ENCODE data around the gene ADAP1. TPM values are rescaled to one million over a fixed set of nuclear protein-coding genes. Genes with fewer than 3 reads are reported as not detected.

ADAP1 gene
- total RNA-seq, 1 experiment from 2014 or later = 16.4 TPM

GRCh38 chr7:867001-867405 lies 87.5 kb downstream of the ADAP1 start:
- peaks cover 65% of the 10 kb centered on the region for H3K36me3 ChIP-seq (ENCODE audit: insufficient read depth, low read length, poor library complexity, severe bottlenecking)
- TF ChIP-seq CTCF (conservative IDR thresholded peaks at IDR 0.05; ENCODE audit: low read depth, low read length) (no peak), EZH2 (IDR thresholded peaks at IDR 0.05; ENCODE audit: borderline replicate concordance, low read depth, low read length, poor library complexity, severe bottlenecking) (no peak)
- H3K27me3 ChIP-seq (replicated peaks; ENCODE audit: insufficient read depth, low read depth, low read length, poor library complexity) = no peaks in the 10 kb centered on the region
- no peak for DNase-seq (ENCODE audit: low spot score)
- ChIA-PET POLR2A (ENCODE audit: low non-redundant PET) (no interaction called here), CTCF (no interaction called here)
- H3K4me3 ChIP-seq (ENCODE audit: low read depth, low read length, poor library complexity, severe bottlenecking) = no peak overlapping the region
- H3K27ac ChIP-seq (ENCODE audit: low read depth, low read length, poor library complexity, severe bottlenecking) = no peak overlapping the region
- intact Hi-C loops (cut with micrococcal nuclease; ENCODE audit: unreplicated experiment) = no loop called here
- peaks cover 8% of the 10 kb centered on the region for H3K4me1 ChIP-seq (ENCODE audit: insufficient read depth, low read length, poor library complexity, severe bottlenecking)
- H3K9me3 ChIP-seq (ENCODE audit: low read depth, low read length, poor library complexity, severe bottlenecking) = no peaks in the 10 kb centered on the region
- no TSS peak for BruUV-seq (replicated peaks)

GRCh38 chr7:865921-866320 lies 88.6 kb downstream of the ADAP1 start:
- ChIA-PET POLR2A (ENCODE audit: low non-redundant PET) (no interaction called here), CTCF (no interaction called here)
- no peak for TF ChIP-seq CTCF (conservative IDR thresholded peaks at IDR 0.05; ENCODE audit: low read depth, low read length)

GRCh38 chr7:863106-863505 lies 91.4 kb downstream of the ADAP1 start:
- peaks cover 12% of the 10 kb centered on the region for H3K4me1 ChIP-seq (ENCODE audit: insufficient read depth, low read length, poor library complexity, severe bottlenecking)
- peaks cover 77% of the 10 kb centered on the region for H3K36me3 ChIP-seq (ENCODE audit: insufficient read depth, low read length, poor library complexity, severe bottlenecking)
- no TSS peak for BruUV-seq (replicated peaks)
- no peak overlapping the region for H3K4me3 ChIP-seq (ENCODE audit: low read depth, low read length, poor library complexity, severe bottlenecking)
- H3K27ac ChIP-seq (ENCODE audit: low read depth, low read length, poor library complexity, severe bottlenecking) = no peak overlapping the region
- POLR2A ChIA-PET (ENCODE audit: low non-redundant PET) = no interaction called here
- CTCF ChIA-PET = no interaction called here
- no peaks in the 10 kb centered on the region for H3K27me3 ChIP-seq (replicated peaks; ENCODE audit: insufficient read depth, low read depth, low read length, poor library complexity)
- intact Hi-C loops (cut with micrococcal nuclease; ENCODE audit: unreplicated experiment) = no loop called here
- H3K9me3 ChIP-seq (ENCODE audit: low read depth, low read length, poor library complexity, severe bottlenecking) = no peaks in the 10 kb centered on the region
- no peak for DNase-seq (ENCODE audit: low spot score)
- TF ChIP-seq CTCF (conservative IDR thresholded peaks at IDR 0.05; ENCODE audit: low read depth, low read length) = no peak

More at GRCh38 chr7:865921-866320, 88.6 kb downstream of the ADAP1 start:
- no TSS peak for BruUV-seq (replicated peaks)
- Histone ChIP-seq H3K4me1 (ENCODE audit: insufficient read depth, low read length, poor library complexity, severe bottlenecking) (peaks cover 12% of the 10 kb centered on the region), H3K9me3 (ENCODE audit: low read depth, low read length, poor library complexity, severe bottlenecking) (no peaks in the 10 kb centered on the region), H3K27ac (ENCODE audit: low read depth, low read length, poor library complexity, severe bottlenecking) (no peak overlapping the region), H3K27me3 (replicated peaks; ENCODE audit: insufficient read depth, low read depth, low read length, poor library complexity) (no peaks in the 10 kb centered on the region), H3K4me3 (ENCODE audit: low read depth, low read length, poor library complexity, severe bottlenecking) (no peak overlapping the region), H3K36me3 (ENCODE audit: insufficient read depth, low read length, poor library complexity, severe bottlenecking) (peaks cover 73% of the 10 kb centered on the region)
- intact Hi-C loops (cut with micrococcal nuclease; ENCODE audit: unreplicated experiment) = no loop called here
- DNase-seq (ENCODE audit: low spot score) = no peak

Data from A673 (cell line).